PC-9 (cell line): ENCODE measurements around the gene PRSS1. TPM values are rescaled to one million over a fixed set of nuclear protein-coding genes. Genes with fewer than 3 reads are reported as not detected.

Source experiments
- BruUV-seq: library from RNA; stranded (reverse); fragments of 400-500 nt; replicated peaks from 2 replicates; lab custom pipeline; 2021; lab: Mats Ljungman, UMichigan
- CTCF ChIA-PET: fragments of 300-600 bp; sonication (Branson Sonifier 250); formaldehyde crosslinking; loops from one replicate; lab custom pipeline; 2022; ENCODE audit warnings: antibody characterized with exemption; lab: Charles Lee
- POLR2A ChIA-PET: fragments of 300-600 bp; sonication (Branson Sonifier 250); formaldehyde crosslinking; loops from one replicate; lab custom pipeline; 2022; ENCODE audit warnings: antibody characterized with exemption; ENCODE audit not compliant: unreplicated experiment; lab: Charles Lee
- DNase-seq, 2 experiments: peaks; one replicate each; pipeline versions ENCODE4 v3.0.0 to v3.0.0-alpha.2; 2015 to 2022; ENCODE audit warnings: mixed read lengths in 1 of 2
- H2AFZ ChIP-seq: fragments of 200-600 bp; sonication (generic); 2 replicates; pipeline ENCODE4 v1.8.1; 2017; ENCODE audit warnings: antibody characterized with exemption
- H3F3A ChIP-seq: fragments of 200-600 bp; sonication (generic); 2 replicates; pipeline ENCODE4 v1.8.1; 2017; ENCODE audit warnings: antibody characterized with exemption, mild to moderate bottlenecking, low read depth; ENCODE audit not compliant: insufficient read depth
- H3K27ac ChIP-seq: fragments of 200-600 bp; sonication (generic); 2 replicates; pipeline ENCODE4 v1.6.1; 2016; ENCODE audit warnings: mixed run types
- H3K27me3 ChIP-seq: fragments of 200-600 bp; sonication (generic); 2 replicates; pipeline ENCODE4 v1.6.1; 2016; ENCODE audit warnings: low read depth, mixed run types; ENCODE audit not compliant: insufficient read depth
- H3K36me3 ChIP-seq: fragments of 200-600 bp; sonication (generic); 2 replicates; pipeline ENCODE4 v1.6.1; 2016; ENCODE audit warnings: low read depth, mixed run types
- H3K4me1 ChIP-seq: fragments of 200-600 bp; sonication (generic); replicated peaks from 2 replicates; pipeline ENCODE4 v1.6.1; 2016; ENCODE audit warnings: mixed run types; ENCODE audit not compliant: insufficient read depth
- H3K4me2 ChIP-seq: fragments of 200-600 bp; sonication (generic); 2 replicates; pipeline ENCODE4 v1.6.1; 2017; ENCODE audit warnings: mixed run types
- H3K4me3 ChIP-seq: fragments of 200-600 bp; sonication (generic); 2 replicates; pipeline ENCODE4 v1.6.1; 2016; ENCODE audit warnings: mixed run types
- H3K79me2 ChIP-seq: fragments of 200-600 bp; sonication (generic); 2 replicates; pipeline ENCODE4 v1.6.1; 2017; ENCODE audit warnings: low read depth, mixed run types
- H3K9me2 ChIP-seq: fragments of 200-600 bp; sonication (generic); 2 replicates; pipeline ENCODE4 v1.8.1; 2017; ENCODE audit warnings: mild to moderate bottlenecking; ENCODE audit not compliant: insufficient read depth
- H3K9me3 ChIP-seq: fragments of 200-600 bp; sonication (generic); 2 replicates; pipeline ENCODE4 v1.8.1; 2016; ENCODE audit warnings: low read depth; ENCODE audit not compliant: insufficient read depth
- H4K20me1 ChIP-seq: fragments of 200-600 bp; sonication (generic); 2 replicates; pipeline ENCODE4 v1.8.1; 2017; ENCODE audit not compliant: insufficient read depth
- EZH2 ChIP-seq: fragments of 200-600 bp; sonication (generic); IDR thresholded peaks from 2 replicates; pipeline ENCODE4 v1.8.0; 2017; ENCODE audit warnings: antibody characterized with exemption, low read depth
- intact Hi-C: fragments of 100-400 bp; cut with micrococcal nuclease; formaldehyde crosslinking; loops from one replicate; pipeline ENCODE4 v1.10.0; 2022; ENCODE audit not compliant: unreplicated experiment
- total RNA-seq: library from RNA; stranded (reverse); gene quantifications from 2 replicates; pipeline ENCODE4 v1.2.3, GENCODE V29; 2021
- TF ChIP-seq, protein P1 (sequence below): fragments of 200-600 bp; sonication (generic); conservative IDR thresholded peaks from 2 replicates; pipeline ENCODE4 v1.6.1; 2017; ENCODE audit warnings: mixed run types, antibody characterized with exemption, mild to moderate bottlenecking, moderate library complexity

PRSS1 gene
- total RNA-seq, 1 experiment from 2014 or later, result 0.94 TPM

DNA sequence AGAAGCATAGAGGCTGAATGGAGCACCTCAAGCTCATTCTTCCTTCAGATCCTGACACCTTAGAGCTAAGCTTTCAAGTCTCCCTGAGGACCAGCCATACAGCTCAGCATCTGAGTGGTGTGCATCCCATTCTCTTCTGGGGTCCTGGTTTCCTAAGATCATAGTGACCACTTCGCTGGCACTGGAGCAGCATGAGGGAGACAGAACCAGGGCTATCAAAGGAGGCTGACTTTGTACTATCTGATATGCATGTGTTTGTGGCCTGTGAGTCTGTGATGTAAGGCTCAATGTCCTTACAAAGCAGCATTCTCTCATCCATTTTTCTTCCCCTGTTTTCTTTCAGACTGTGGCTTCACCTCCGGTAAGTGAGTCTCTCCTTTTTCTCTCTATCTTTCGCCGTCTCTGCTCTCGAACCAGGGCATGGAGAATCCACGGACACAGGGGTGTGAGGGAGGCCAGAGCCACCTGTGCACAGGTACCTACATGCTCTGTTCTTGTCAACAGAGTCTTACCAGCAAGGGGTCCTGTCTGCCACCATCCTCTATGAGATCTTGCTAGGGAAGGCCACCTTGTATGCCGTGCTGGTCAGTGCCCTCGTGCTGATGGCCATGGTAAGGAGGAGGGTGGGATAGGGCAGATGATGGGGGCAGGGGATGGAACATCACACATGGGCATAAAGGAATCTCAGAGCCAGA, 52.5 kb downstream of the PRSS1 start:
- DNase-seq, result peak in 1 of 2 experiments; percentile 20
- no peak overlapping the region for H3K4me2 ChIP-seq
- H3K9me2 ChIP-seq, result no peaks in the 10 kb centered on the region
- H3K9me3 ChIP-seq, result no peaks in the 10 kb centered on the region
- BruUV-seq, result no TSS peak
- peaks cover 29% of the 10 kb centered on the region; the same call in 1 of the 2 replicates for H3K36me3 ChIP-seq
- peaks cover 42% of the 10 kb centered on the region for H3K79me2 ChIP-seq
- ChIA-PET POLR2A (no interaction called here), CTCF (no interaction called here)
- no peak for TF ChIP-seq EZH2
- TF ChIP-seq, protein P1, sequence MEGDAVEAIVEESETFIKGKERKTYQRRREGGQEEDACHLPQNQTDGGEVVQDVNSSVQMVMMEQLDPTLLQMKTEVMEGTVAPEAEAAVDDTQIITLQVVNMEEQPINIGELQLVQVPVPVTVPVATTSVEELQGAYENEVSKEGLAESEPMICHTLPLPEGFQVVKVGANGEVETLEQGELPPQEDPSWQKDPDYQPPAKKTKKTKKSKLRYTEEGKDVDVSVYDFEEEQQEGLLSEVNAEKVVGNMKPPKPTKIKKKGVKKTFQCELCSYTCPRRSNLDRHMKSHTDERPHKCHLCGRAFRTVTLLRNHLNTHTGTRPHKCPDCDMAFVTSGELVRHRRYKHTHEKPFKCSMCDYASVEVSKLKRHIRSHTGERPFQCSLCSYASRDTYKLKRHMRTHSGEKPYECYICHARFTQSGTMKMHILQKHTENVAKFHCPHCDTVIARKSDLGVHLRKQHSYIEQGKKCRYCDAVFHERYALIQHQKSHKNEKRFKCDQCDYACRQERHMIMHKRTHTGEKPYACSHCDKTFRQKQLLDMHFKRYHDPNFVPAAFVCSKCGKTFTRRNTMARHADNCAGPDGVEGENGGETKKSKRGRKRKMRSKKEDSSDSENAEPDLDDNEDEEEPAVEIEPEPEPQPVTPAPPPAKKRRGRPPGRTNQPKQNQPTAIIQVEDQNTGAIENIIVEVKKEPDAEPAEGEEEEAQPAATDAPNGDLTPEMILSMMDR, result no peak
- H3K27ac ChIP-seq, result no peak overlapping the region
- H3K27me3 ChIP-seq, result no peaks in the 10 kb centered on the region
- no peak overlapping the region for H3K4me3 ChIP-seq
- H3K4me1 ChIP-seq, result peaks cover 25% of the 10 kb centered on the region
- H3F3A ChIP-seq, result peaks cover 4% of the 10 kb centered on the region; the same call in 1 of the 2 replicates
- H2AFZ ChIP-seq, result no peak overlapping the region
- intact Hi-C loops, result no loop called here
- H4K20me1 ChIP-seq, result no peaks in the 10 kb centered on the region

DNA sequence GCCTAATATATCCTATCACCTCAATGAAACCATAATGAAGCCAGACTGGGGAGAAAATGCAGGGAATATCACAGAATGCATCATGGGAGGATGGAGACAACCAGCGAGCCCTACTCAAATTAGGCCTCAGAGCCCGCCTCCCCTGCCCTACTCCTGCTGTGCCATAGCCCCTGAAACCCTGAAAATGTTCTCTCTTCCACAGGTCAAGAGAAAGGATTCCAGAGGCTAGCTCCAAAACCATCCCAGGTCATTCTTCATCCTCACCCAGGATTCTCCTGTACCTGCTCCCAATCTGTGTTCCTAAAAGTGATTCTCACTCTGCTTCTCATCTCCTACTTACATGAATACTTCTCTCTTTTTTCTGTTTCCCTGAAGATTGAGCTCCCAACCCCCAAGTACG, 53.0 kb downstream of the PRSS1 start:
- Histone ChIP-seq H3F3A (peaks cover 9% of the 10 kb centered on the region), H3K4me2 (no peak overlapping the region), H3K27me3 (no peaks in the 10 kb centered on the region), H3K4me1 (peaks cover 30% of the 10 kb centered on the region), H4K20me1 (no peaks in the 10 kb centered on the region), H3K9me3 (no peaks in the 10 kb centered on the region; the same call in 1 of the 2 replicates), H3K27ac (no peak overlapping the region), H2AFZ (no peak overlapping the region), H3K4me3 (no peak overlapping the region), H3K36me3 (peaks cover 29% of the 10 kb centered on the region; the same call in 1 of the 2 replicates), H3K79me2 (peaks cover 36% of the 10 kb centered on the region), H3K9me2 (no peaks in the 10 kb centered on the region)
- intact Hi-C loops, result no loop called here
- peak in 1 of 2 experiments; percentile 11 for DNase-seq
- CTCF ChIA-PET, result no interaction called here
- TF ChIP-seq, protein P1, result no peak
- TF ChIP-seq EZH2, result no peak
- POLR2A ChIA-PET, result interaction anchor here (0.6 to 0.7 kb wide), 2 partner anchors 165 to 217 kb away, joined by 3 to 7 read pairs; no protein-coding TSS in a partner anchor
- no TSS peak for BruUV-seq

Other genes starting within 250 kb of the PRSS1 start
- gene PRSS2, start 21.5 kb downstream of the PRSS1 start, total RNA-seq, result not detected in 2 replicates
- gene EPHB6, start 105.6 kb downstream of the PRSS1 start, total RNA-seq, result 39.2 and 72.9 TPM in 2 replicates
- gene TRPV6, start 136.3 kb downstream of the PRSS1 start, total RNA-seq, result 13.5 and 14.7 TPM in 2 replicates
- gene TRPV5, start 184.3 kb downstream of the PRSS1 start, total RNA-seq, result not detected in 2 replicates
- gene LLCFC1, start 190.0 kb downstream of the PRSS1 start, total RNA-seq, result not detected in 2 replicates
- gene KEL, start 212.9 kb downstream of the PRSS1 start, total RNA-seq, result 0.46 TPM in 1 of 2 replicates, not detected in the other